K562 (cell line): ENCODE results near the gene GNRHR. TPM values are rescaled to one million over a fixed set of nuclear protein-coding genes. Genes with fewer than 3 reads are reported as not detected.

Experiments used
- ATAC-seq: fragments of 200-7000 bp; cut with Tn5 transposase; 3 replicates; pipeline ENCODE4 v1.9.1; 2020; ENCODE audit warnings: moderate library complexity
- BruUV-seq: library from RNA; stranded (reverse); fragments of 400-500 nt; replicated peaks from 2 replicates; lab custom pipeline; 2021; lab: Mats Ljungman, UMichigan
- CTCF ChIA-PET: fragments of 300-600 bp; formaldehyde crosslinking; extraction: SDS; loops from one replicate; lab custom pipeline; 2021; ENCODE audit warnings: low intra/inter-chr PET ratio; lab: Yijun Ruan, JAX
- POLR2A ChIA-PET: fragments of 300-600, 350-650 bp; sonication (Branson Sonifier 250); formaldehyde crosslinking; extraction: SDS; loops from one replicate; lab custom pipeline; 2021; ENCODE audit warnings: antibody characterized with exemption, inconsistent platforms; lab: Yijun Ruan, JAX
- DNase-seq, 4 experiments: peaks; one replicate each; pipeline versions ENCODE4 v3.0.0 to v3.0.0-alpha.2; 2011 to 2018; ENCODE audit warnings: low spot score in 3 of 4, mixed read lengths in 3 of 4; ENCODE audit errors: extremely low read depth in 1 of 4
- FAIRE-seq: peaks from 2 replicates; lab custom pipeline; 2011; peaks lifted over from hg19 to GRCh38; lab: Jason Lieb, UNC
- H2AFZ ChIP-seq: 2 replicates; pipeline ENCODE4 v1.6.0; 2011; ENCODE audit warnings: low read depth, low read length, control low read depth, inconsistent platforms
- H3K27ac ChIP-seq: fragments of 200-600 bp; 3 replicates; pipeline ENCODE4 v1.8.0; 2011; ENCODE audit warnings: low read depth, mild to moderate bottlenecking, control low read depth, inconsistent platforms, low read length, moderate library complexity, mixed read lengths; ENCODE audit errors: extremely low read depth
- H3K27me3 ChIP-seq, 2 experiments: fragments of 300-600 bp in 1 of 2; 2 replicates in 1 of 2; 3 replicates in 1 of 2; pipeline versions ENCODE4 v1.6.0 to v1.8.0; 2011; ENCODE audit warnings: inconsistent platforms in 2 of 2, low read length in 2 of 2, mild to moderate bottlenecking in 1 of 2, mixed read lengths in 1 of 2, moderate library complexity in 1 of 2; ENCODE audit not compliant: control insufficient read depth in 2 of 2, insufficient read depth in 2 of 2
- H3K36me3 ChIP-seq: fragments of 300-600 bp; 3 replicates; pipeline ENCODE4 v1.8.0; 2011; ENCODE audit warnings: mild to moderate bottlenecking, low read length, inconsistent platforms; ENCODE audit not compliant: control insufficient read depth, insufficient read depth
- H3K4me1 ChIP-seq, 2 experiments: fragments of 200-600 bp in 1 of 2; replicated peaks in 1 of 2; 2 replicates in 1 of 2; 3 replicates in 1 of 2; pipeline versions ENCODE4 v1.5.1 to v1.8.0; 2011; ENCODE audit warnings: inconsistent platforms in 2 of 2, low read length in 2 of 2, mild to moderate bottlenecking in 1 of 2, mixed read lengths in 1 of 2, moderate library complexity in 1 of 2; ENCODE audit not compliant: control insufficient read depth in 2 of 2, insufficient read depth in 2 of 2
- H3K4me2 ChIP-seq: 2 replicates; pipeline ENCODE4 v1.6.1; 2011; ENCODE audit warnings: low read length, control low read depth, inconsistent platforms, mixed read lengths; ENCODE audit not compliant: insufficient read depth
- H3K4me3 ChIP-seq: fragments of 200-600 bp; sonication (generic), shearing (Covaris generic); 2 replicates; pipeline ENCODE4 v1.5.1; 2016; ENCODE audit warnings: control low read depth, inconsistent platforms
- H3K79me2 ChIP-seq: fragments of 200-600 bp; 3 replicates; pipeline ENCODE4 v1.8.0; 2011; ENCODE audit warnings: low read length, inconsistent platforms; ENCODE audit not compliant: control insufficient read depth, insufficient read depth
- H3K9ac ChIP-seq, 2 experiments: 2 replicates each; pipeline versions ENCODE4 v1.6.0 to v1.6.1; 2011; ENCODE audit warnings: low read depth in 2 of 2, low read length in 2 of 2, control low read depth in 1 of 2, inconsistent platforms in 1 of 2, mild to moderate bottlenecking in 1 of 2, mixed read lengths in 1 of 2; ENCODE audit not compliant: insufficient read depth in 1 of 2
- H3K9me1 ChIP-seq: one replicate; pipeline ENCODE4 v1.6.0; 2011; ENCODE audit warnings: inconsistent platforms, mild to moderate bottlenecking, low read length, moderate library complexity; ENCODE audit not compliant: control insufficient read depth, insufficient read depth
- H3K9me3 ChIP-seq: replicated peaks from 2 replicates; pipeline ENCODE4 v1.5.1; 2011; ENCODE audit warnings: low read depth, low read length, inconsistent platforms; ENCODE audit not compliant: control insufficient read depth, insufficient read depth
- H4K20me1 ChIP-seq: replicated peaks from 2 replicates; pipeline ENCODE4 v1.6.1; 2011; ENCODE audit warnings: low read length, inconsistent platforms, mixed read lengths; ENCODE audit not compliant: control insufficient read depth, insufficient read depth
- ARHGAP35 ChIP-seq: fragments of 450-650 bp; IDR thresholded peaks from 2 replicates; pipeline ENCODE4 v1.6.1; 2018; ENCODE audit not compliant: partially characterized antibody
- ARID1B ChIP-seq: fragments of 450-650 bp; IDR thresholded peaks from 2 replicates; pipeline ENCODE4 v1.6.1; 2016; ENCODE audit warnings: antibody characterized with exemption, mild to moderate bottlenecking, inconsistent platforms
- BRD9 ChIP-seq: fragments of 450-650 bp; IDR thresholded peaks from 2 replicates; pipeline ENCODE4 v1.6.1; 2018; ENCODE audit warnings: low read depth; ENCODE audit not compliant: partially characterized antibody
- BRF1 ChIP-seq: IDR thresholded peaks from 3 replicates; pipeline ENCODE4 v1.6.1; 2011; ENCODE audit warnings: borderline replicate concordance, mild to moderate bottlenecking; ENCODE audit not compliant: insufficient read length; ENCODE audit errors: extremely low read depth
- CBFA2T3 ChIP-seq: fragments of 450-650 bp; IDR thresholded peaks from 2 replicates; pipeline ENCODE4 v1.6.1; 2017
- CBX5 ChIP-seq: IDR thresholded peaks from 2 replicates; pipeline ENCODE4 v1.6.1; 2014; ENCODE audit warnings: low read depth, borderline replicate concordance
- CEBPG ChIP-seq, 3 experiments: fragments of 200-800 bp in 1 of 3; sonication (Bioruptor generic) in 1 of 3; sonication (generic) in 1 of 3; formaldehyde crosslinking in 1 of 3; IDR thresholded peaks in 2 of 3; conservative IDR thresholded peaks in 1 of 3; 2 replicates each; pipeline versions ENCODE4 v1.6.1 to v1.8.0; 2016 to 2022; ENCODE audit warnings: missing compliant biosample characterization in 2 of 3, missing genetic modification characterization in 2 of 3, mild to moderate bottlenecking in 1 of 3, missing genetic modification reagents in 1 of 3
- DPF2 ChIP-seq: fragments of 450-650 bp; IDR thresholded peaks from 2 replicates; pipeline ENCODE4 v1.6.1; 2016
- EP300 ChIP-seq: IDR thresholded peaks from 2 replicates; pipeline ENCODE4 v1.6.1; 2012; ENCODE audit warnings: low read length, improper control_type of control experiment
- EP400 ChIP-seq: fragments of 450-650 bp; IDR thresholded peaks from 2 replicates; pipeline ENCODE4 v1.6.1; 2017; ENCODE audit warnings: antibody characterized with exemption, mild to moderate bottlenecking, moderate library complexity
- GTF2A2 ChIP-seq: IDR thresholded peaks from 2 replicates; pipeline ENCODE4 v1.6.1; 2016; ENCODE audit warnings: mild to moderate bottlenecking, missing genetic modification characterization, missing compliant biosample characterization
- JUND ChIP-seq, 2 experiments: IDR thresholded peaks; 2 replicates in 1 of 2; 3 replicates in 1 of 2; pipeline ENCODE4 v1.6.1; 2011; ENCODE audit warnings: borderline replicate concordance in 2 of 2, low read depth in 2 of 2, low read length in 2 of 2, improper control_type of control experiment in 1 of 2, missing biosample characterization in 1 of 2, missing genetic modification characterization in 1 of 2, missing genetic modification reagents in 1 of 2
- NCOR1 ChIP-seq: fragments of 450-650 bp; IDR thresholded peaks from 2 replicates; pipeline ENCODE4 v1.6.1; 2016; ENCODE audit warnings: mild to moderate bottlenecking, moderate library complexity
- SMARCE1 ChIP-seq: fragments of 450-650 bp; IDR thresholded peaks from 2 replicates; pipeline ENCODE4 v1.7.1; 2016; ENCODE audit warnings: mild to moderate bottlenecking
- TCF3 ChIP-seq: sonication (generic); formaldehyde crosslinking; IDR thresholded peaks from 2 replicates; pipeline ENCODE4 v1.4.0; 2020; ENCODE audit warnings: mild to moderate bottlenecking, missing genetic modification reagents
- TEAD4 ChIP-seq, 2 experiments: sonication (generic) in 1 of 2; formaldehyde crosslinking in 1 of 2; IDR thresholded peaks; 2 replicates each; pipeline versions ENCODE4 v1.6.1 to v1.8.0; 2012 to 2022; ENCODE audit warnings: borderline replicate concordance in 1 of 2, inconsistent platforms in 1 of 2, low read length in 1 of 2, mild to moderate bottlenecking in 1 of 2, missing genetic modification reagents in 1 of 2
- ZNF324 ChIP-seq: fragments of 250-450 bp; sonication (Bioruptor Pico); IDR thresholded peaks from 2 replicates; pipeline ENCODE4 v1.4.0; 2020; ENCODE audit warnings: mild to moderate bottlenecking
- ZNF592 ChIP-seq: fragments of 450-650 bp; IDR thresholded peaks from 2 replicates; pipeline ENCODE4 v1.6.1; 2017; ENCODE audit warnings: antibody characterized with exemption, mild to moderate bottlenecking
- WGBS: fragments of 100-300 bp; shearing (Covaris generic); methylation state at CpG from one replicate; pipeline ENCODE4 v1.1.6; 2016; ENCODE audit warnings: low coverage, mixed read lengths; ENCODE audit not compliant: insufficient coverage; ENCODE audit errors: missing lambda C conversion rate; 5-methylcytosine and 5-hydroxymethylcytosine counted together
- in situ Hi-C: fragments of 300-500 bp; cut with MboI; formaldehyde crosslinking; loops from 4 replicates; pipeline ENCODE4 v1.15.0; 2018; ENCODE audit warnings: inconsistent platforms, mixed read lengths
- intact Hi-C: fragments of 100-400 bp; cut with micrococcal nuclease; formaldehyde crosslinking; loops from 2 replicates; pipeline ENCODE4 v1.14.2; 2022
- polyA plus RNA-seq, 8 experiments: library from polyadenylated mRNA; depleted of rRNA in 4 of 8; stranded (reverse) in 5 of 8; unstranded in 3 of 8; fragments of >200 nt; fragmentation: Nextera tagmentation in 2 of 8; fragmentation: Illumina TruSeq in 1 of 8; extraction: Ambion mirVana in 2 of 8; extraction: Trizol in 1 of 8; gene quantifications; 2 replicates each; pipeline versions ENCODE4 v1.2.1 to v1.2.3, GENCODE V29; 2011 to 2014; ENCODE audit warnings: inconsistent platforms in 1 of 8, missing spikeins in 1 of 8
- total RNA-seq, 7 experiments: library from RNA; depleted of rRNA in 6 of 7; stranded (reverse); fragments of >200 nt in 6 of 7; fragmentation: Illumina TruSeq in 2 of 7; extraction: Trizol in 2 of 7; gene quantifications; 2 replicates each; pipeline versions ENCODE4 v1.2.1 to v1.2.3, GENCODE V29; 2011 to 2021; ENCODE audit warnings: low replicate concordance in 1 of 7

GNRHR gene
- total and polyA plus RNA-seq, 9 of the 15 experiments (the other 6 are each of a cell fraction or from before 2014, with no cell fraction given), result 0.06 to 0.13 TPM; not detected in 7

GRCh38 chr4:67697860-67698687 lies 56.1 kb downstream of the GNRHR start:
- H3K79me2 ChIP-seq, result peaks cover 90% of the 10 kb centered on the region
- no peak overlapping the region for H2AFZ ChIP-seq
- ATAC-seq (peak; percentile 16), DNase-seq (peak in 2 of 4 experiments; percentile 44 to 67), FAIRE-seq (peak; percentile 80)
- H3K4me3 ChIP-seq, result peak overlapping the region; percentile 82
- H3K9ac ChIP-seq, result peak overlapping the region; percentile 18 to 88; a peak in 3 of 4 replicates
- CTCF ChIA-PET, result no interaction called here
- intact Hi-C loops (no loop called here), in situ Hi-C loops (no loop called here)
- H4K20me1 ChIP-seq, result no peaks in the 10 kb centered on the region
- POLR2A ChIA-PET, result interaction anchor here (1.0 to 1.9 kb wide), 4 partner anchors 11 to 16 kb away, joined by 5 to 13 read pairs (median 6); no protein-coding TSS in a partner anchor
- no peaks in the 10 kb centered on the region for H3K27me3 ChIP-seq
- H3K27ac ChIP-seq, result peak overlapping the region; percentile 88
- H3K9me1 ChIP-seq, result no peaks in the 10 kb centered on the region
- BruUV-seq, result no TSS peak
- WGBS, result 3% methylated on average over 7 of the region's 7 CpGs
- no peaks in the 10 kb centered on the region for H3K9me3 ChIP-seq
- H3K4me2 ChIP-seq, result peak overlapping the region; percentile 85
- peaks cover 40% of the 10 kb centered on the region; the same call in 2 of the 3 replicates for H3K36me3 ChIP-seq
- H3K4me1 ChIP-seq, result peaks cover 3 to 12% of the 10 kb centered on the region in 2 experiments; a peak in 2 of 5 replicates
- TF ChIP-seq BRF1 (no peak), NCOR1 (peak; percentile 13; the same call in 1 of the 2 replicates), JUND (IDR thresholded peaks at IDR 0.05; ENCODE audit: borderline replicate concordance, low read depth, low read length) (peak; percentile 11; the same call in 1 of the 2 replicates), JUND (tag; IDR thresholded peaks at IDR 0.05; ENCODE audit: borderline replicate concordance, low read depth, low read length) (no peak), SMARCE1 (peak; percentile 43), TCF3 (peak; percentile 53; the same call in 1 of the 2 replicates), EP300 (peak; percentile 30; the same call in 1 of the 2 replicates), TEAD4 (IDR thresholded peaks at IDR 0.05; ENCODE audit: low read length) (peak; percentile 62), TEAD4 (CRISPR knock-in tag; IDR thresholded peaks at IDR 0.05; ENCODE audit: borderline replicate concordance) (no peak), ARHGAP35 (no peak), CEBPG (CRISPR knock-in tag; IDR thresholded peaks at IDR 0.05) (peak; percentile 72), CEBPG (tag; conservative IDR thresholded peaks at IDR 0.05 in 1 of 2, IDR thresholded peaks at IDR 0.05 in 1 of 2) (peak; percentile 70 to 80), GTF2A2 (tag) (no peak), DPF2 (peak; percentile 76), ZNF592 (peak; percentile 43), CBFA2T3 (peak; percentile 63), BRD9 (peak; percentile 9), CBX5 (no peak), ZNF324 (CRISPR knock-in tag) (no peak), EP400 (0 out of 2 replicates have a peak, but pooled peaks have one; percentile 7), ARID1B (peak; percentile 66)
